RWPE1 (cell line): ENCODE results near the gene ZBTB4.
A peak's percentile ranks its signal among the peaks of the same experiment; 100 is the strongest.

Experiments used
- CTCF ChIA-PET: fragments of 350-600 bp; sonication (Branson Sonifier 250); formaldehyde crosslinking; extraction: SDS; loops from one replicate; lab custom pipeline; 2021; lab: Yijun Ruan, JAX
- POLR2A ChIA-PET: fragments of 400-600 bp; formaldehyde crosslinking; extraction: SDS; loops from one replicate; lab custom pipeline; 2020; ENCODE audit warnings: antibody characterized with exemption; ENCODE audit not compliant: low non-redundant PET; lab: Yijun Ruan, JAX
- DNase-seq: peaks from one replicate; pipeline ENCODE4 v3.0.0; 2012; ENCODE audit warnings: low spot score
- H3K27ac ChIP-seq: fragments of 450-650 bp; 2 replicates; pipeline ENCODE4 v1.5.1; 2017
- TF ChIP-seq, protein P1 (sequence below): fragments of 450-650 bp; conservative IDR thresholded peaks from 2 replicates; pipeline ENCODE4 v1.5.1; 2017; ENCODE audit warnings: low read depth, mild to moderate bottlenecking

The ZBTB4 gene

DNA sequence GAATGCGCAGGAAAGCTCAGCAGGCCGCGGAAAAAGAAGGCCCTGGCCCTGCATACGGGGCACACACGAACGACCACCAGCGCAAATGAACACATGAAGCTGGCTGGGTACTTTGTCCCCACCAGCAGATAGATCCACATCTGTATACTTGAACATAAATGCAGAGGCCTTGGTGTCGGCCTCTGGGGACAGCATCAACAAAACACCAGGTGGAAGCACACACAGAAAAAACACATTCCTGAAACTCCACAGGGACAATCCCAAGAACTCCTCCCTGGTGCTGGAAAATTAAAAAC lies 606 bp upstream of the ZBTB4 start:
- ChIA-PET CTCF (interaction anchor here (2.2 kb wide), 1 partner anchor 43 kb away, joined by 14 read pairs; no protein-coding TSS in a partner anchor), POLR2A (interaction anchor here (0.5 to 0.6 kb wide), 2 partner anchors 169 to 238 kb away, joined by 4 read pairs; partner anchors contain the start of gene GABARAP)
- peak overlapping the region; percentile 99 for H3K27ac ChIP-seq
- TF ChIP-seq, protein P1, sequence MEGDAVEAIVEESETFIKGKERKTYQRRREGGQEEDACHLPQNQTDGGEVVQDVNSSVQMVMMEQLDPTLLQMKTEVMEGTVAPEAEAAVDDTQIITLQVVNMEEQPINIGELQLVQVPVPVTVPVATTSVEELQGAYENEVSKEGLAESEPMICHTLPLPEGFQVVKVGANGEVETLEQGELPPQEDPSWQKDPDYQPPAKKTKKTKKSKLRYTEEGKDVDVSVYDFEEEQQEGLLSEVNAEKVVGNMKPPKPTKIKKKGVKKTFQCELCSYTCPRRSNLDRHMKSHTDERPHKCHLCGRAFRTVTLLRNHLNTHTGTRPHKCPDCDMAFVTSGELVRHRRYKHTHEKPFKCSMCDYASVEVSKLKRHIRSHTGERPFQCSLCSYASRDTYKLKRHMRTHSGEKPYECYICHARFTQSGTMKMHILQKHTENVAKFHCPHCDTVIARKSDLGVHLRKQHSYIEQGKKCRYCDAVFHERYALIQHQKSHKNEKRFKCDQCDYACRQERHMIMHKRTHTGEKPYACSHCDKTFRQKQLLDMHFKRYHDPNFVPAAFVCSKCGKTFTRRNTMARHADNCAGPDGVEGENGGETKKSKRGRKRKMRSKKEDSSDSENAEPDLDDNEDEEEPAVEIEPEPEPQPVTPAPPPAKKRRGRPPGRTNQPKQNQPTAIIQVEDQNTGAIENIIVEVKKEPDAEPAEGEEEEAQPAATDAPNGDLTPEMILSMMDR = no peak
- no peak for DNase-seq

DNA sequence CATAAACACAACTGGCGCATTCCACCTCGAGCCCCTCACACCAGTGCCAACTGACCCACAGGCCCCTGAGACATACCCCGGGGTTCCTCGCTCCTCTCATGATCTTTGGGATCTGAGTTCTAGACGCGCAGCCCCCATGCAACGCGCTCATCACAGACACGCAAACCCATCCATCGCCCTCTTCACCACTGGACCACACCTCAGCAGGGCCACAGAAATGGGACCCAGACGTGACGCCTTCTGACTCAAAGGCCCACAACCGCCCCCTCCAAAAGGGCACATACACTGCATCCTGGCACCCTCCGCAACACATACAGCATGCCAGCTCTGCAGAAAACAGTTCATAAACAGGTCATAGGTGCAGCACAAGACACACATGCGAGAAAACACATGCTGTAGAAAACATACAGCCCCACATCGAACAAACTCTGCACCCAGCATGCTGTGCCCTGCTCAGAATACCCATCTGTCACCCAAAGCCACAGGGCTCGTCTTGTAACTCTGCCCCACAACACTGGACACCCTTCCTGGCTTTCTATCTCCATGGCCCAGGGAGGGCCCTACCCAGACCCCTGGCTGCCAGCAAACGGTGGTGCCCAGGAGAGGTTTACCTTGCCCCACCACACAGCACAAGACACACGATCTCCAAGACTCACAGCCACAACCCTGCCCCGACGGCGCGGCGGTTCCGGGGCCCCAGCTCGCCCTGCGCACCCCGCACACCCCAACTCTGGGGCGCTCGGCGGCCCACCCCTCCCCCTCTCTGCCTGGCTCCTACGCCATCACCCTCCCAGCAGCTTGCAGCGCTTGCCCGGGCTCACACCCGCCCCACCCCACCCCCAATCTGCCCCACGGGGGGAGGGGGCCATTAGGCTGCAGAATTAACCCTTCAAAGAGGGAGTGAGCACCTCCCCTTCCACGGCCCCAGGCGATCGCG lies 887 bp downstream of the ZBTB4 start:
- ChIA-PET POLR2A (no interaction called here), CTCF (interaction anchor here (2.2 to 4.0 kb wide), 2 partner anchors 41 to 42 kb away, joined by 14 to 19 read pairs; no protein-coding TSS in a partner anchor)
- TF ChIP-seq, protein P1 = no peak
- H3K27ac ChIP-seq = peak overlapping the region; percentile 99
- peak; percentile 52 for DNase-seq

DNA sequence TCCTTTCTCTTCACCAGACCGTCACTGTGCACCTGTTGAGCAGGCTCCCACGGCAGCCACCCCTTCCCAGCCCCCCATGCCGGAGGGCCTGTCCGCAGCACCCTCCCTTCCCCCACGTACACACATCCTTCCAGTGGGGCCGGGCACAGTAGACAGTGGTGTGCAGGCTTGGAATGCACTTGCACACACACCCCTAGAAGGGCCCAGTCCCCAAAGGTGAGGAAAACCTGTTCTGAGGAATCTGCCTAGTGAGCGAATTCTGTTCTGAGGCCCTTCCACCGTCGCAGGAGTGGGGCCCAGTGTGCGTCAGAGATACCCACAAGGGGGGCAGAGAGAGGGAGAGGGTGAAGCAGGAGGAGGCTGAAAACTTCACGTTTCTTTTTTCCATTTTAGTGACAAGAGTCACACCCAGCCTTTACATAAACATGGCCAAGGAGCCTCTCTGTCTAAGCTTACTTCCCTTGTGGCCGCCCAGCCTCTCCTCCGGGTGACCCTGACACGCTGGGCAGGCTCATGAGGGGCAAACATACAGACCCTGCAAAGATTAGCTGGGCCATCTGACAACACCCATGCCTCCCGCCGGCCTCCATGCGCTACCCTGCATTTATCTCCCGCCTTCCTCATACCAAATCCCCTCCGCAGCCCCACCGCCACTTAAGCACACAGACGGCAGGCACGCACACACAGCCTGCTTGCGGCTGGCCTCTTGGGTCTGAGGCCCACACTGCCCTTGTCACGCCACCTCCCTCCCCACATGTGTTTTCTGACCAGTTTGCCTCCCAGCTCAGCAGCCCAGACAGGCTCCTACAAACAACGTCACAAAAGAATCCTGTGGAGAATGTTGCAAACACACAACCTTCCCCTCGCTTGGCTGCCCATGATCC lies 1.8 kb downstream of the ZBTB4 start:
- POLR2A ChIA-PET = no interaction called here
- TF ChIP-seq, protein P1 = no peak
- CTCF ChIA-PET = interaction anchor here (0.7 to 4.0 kb wide), 2 partner anchors 31 to 41 kb away, joined by 3 to 19 read pairs; no protein-coding TSS in a partner anchor
- DNase-seq = peak; percentile 40
- H3K27ac ChIP-seq = peak overlapping the region; percentile 99

DNA sequence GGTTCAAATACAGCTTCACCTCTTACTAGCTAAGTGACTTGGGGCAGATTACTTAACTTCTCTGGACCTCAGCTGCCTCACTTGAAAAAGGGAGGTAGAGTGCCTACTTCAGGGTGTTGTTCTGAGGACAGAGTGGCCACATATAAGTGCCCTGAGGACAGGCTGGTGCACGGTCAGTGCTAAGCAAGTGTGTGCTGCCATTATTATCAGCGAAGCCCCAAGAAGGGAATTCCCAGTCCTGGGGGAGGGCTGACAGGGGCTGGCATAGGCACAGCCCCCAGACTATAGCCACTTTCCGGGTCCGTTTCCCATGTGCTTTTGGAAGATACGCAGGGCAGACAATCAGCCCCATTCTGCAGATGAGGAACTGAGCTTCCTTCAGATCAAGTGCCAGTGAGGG lies 2.5 kb downstream of the ZBTB4 start:
- TF ChIP-seq, protein P1 = no peak
- CTCF ChIA-PET = interaction anchor here (0.7 to 4.0 kb wide), 2 partner anchors 25 to 40 kb away, joined by 4 to 19 read pairs; no protein-coding TSS in a partner anchor
- DNase-seq = no peak
- POLR2A ChIA-PET = interaction anchor here (0.5 to 0.6 kb wide), 2 partner anchors 18 to 28 kb away, joined by 3 to 5 read pairs; no protein-coding TSS in a partner anchor
- peak overlapping the region; percentile 99 for H3K27ac ChIP-seq

DNA sequence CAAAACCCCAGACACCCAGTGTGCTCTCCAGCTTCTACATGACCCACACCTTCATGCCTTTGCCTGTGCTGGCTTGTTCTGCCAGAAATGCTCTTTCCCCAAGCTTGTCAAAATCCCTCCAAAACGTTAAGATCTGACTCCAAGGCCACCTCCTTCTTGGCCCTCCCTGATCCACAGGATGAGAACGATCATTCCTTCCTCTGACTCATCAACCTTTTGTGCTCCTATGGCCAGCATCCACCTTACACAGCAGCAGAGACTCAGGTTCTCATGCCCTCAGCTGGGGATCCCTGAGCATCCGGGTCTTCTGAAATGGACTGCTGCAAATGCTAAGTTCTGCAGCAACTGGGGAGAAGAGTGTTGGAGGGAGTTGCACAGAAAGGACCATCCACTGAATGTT lies 2.9 kb downstream of the ZBTB4 start:
- CTCF ChIA-PET = interaction anchor here (0.7 to 4.0 kb wide), 3 partner anchors 25 to 40 kb away, joined by 3 to 19 read pairs (median 4); no protein-coding TSS in a partner anchor
- POLR2A ChIA-PET = interaction anchor here (0.5 to 1.2 kb wide), 4 partner anchors 11 to 113 kb away, joined by 3 to 5 read pairs (median 4); partner anchors contain the start of gene SOX15
- H3K27ac ChIP-seq = peak overlapping the region; percentile 99
- TF ChIP-seq, protein P1 = no peak
- peak; percentile 89 for DNase-seq
